Naive B cell (primary cell): ENCODE data around the gene PXK. TPM values are rescaled to one million over a fixed set of nuclear protein-coding genes. Genes with fewer than 3 reads are reported as not detected.
"Not testable (repeated sequence)": the region's sequence is repeated elsewhere in the genome, so short reads cannot be mapped to it uniquely, and the experiment has no call there.

Source experiments
- ATAC-seq, 2 donors: fragments of 150-1000 bp; cut with Tn5 transposase; 2 replicates each; pipeline ENCODE4 v1.10.0; 2021; ENCODE audit warnings: low read depth in 2 of 2, mild to moderate bottlenecking in 2 of 2, moderate library complexity in 2 of 2
- DNase-seq: peaks from one replicate; pipeline ENCODE4 v3.0.0; 2022
- H3K27ac Mint-ChIP-seq, 6 donors: one replicate each; pipeline ENCODE4 v1.8.0; 2020 to 2022; ENCODE audit warnings: mild to moderate bottlenecking in 6 of 6, mixed read lengths in 6 of 6, moderate library complexity in 5 of 6, inconsistent platforms in 2 of 6
- H3K27me3 Mint-ChIP-seq, 3 donors: one replicate each; pipeline ENCODE4 v1.8.0; 2021 to 2022; ENCODE audit warnings: mixed read lengths in 3 of 3, mild to moderate bottlenecking in 1 of 3
- H3K36me3 Mint-ChIP-seq, 2 donors: one replicate each; pipeline ENCODE4 v1.8.0; 2020 to 2022; ENCODE audit warnings: mixed read lengths in 2 of 2, inconsistent platforms in 1 of 2, mild to moderate bottlenecking in 1 of 2
- H3K4me1 Mint-ChIP-seq, 3 donors: one replicate each; pipeline ENCODE4 v1.8.0; 2020 to 2022; ENCODE audit warnings: mixed read lengths in 3 of 3, inconsistent platforms in 1 of 3, mild to moderate bottlenecking in 1 of 3, moderate library complexity in 1 of 3
- H3K4me3 Mint-ChIP-seq, 8 donors: one replicate each; pipeline ENCODE4 v1.8.0; 2020 to 2022; ENCODE audit warnings: mild to moderate bottlenecking in 8 of 8, mixed read lengths in 8 of 8, moderate library complexity in 8 of 8, inconsistent platforms in 2 of 8
- H3K9me3 Mint-ChIP-seq, 7 donors: one replicate each; pipeline ENCODE4 v1.8.0; 2020 to 2022; ENCODE audit warnings: mixed read lengths in 7 of 7, mild to moderate bottlenecking in 5 of 7, inconsistent platforms in 2 of 7, moderate library complexity in 1 of 7
- polyA plus RNA-seq, 6 donors: library from polyadenylated mRNA; unstranded; fragments of 300-500 nt; fragmentation: Illumina TruSeq; gene quantifications; one replicate each; pipeline ENCODE4 v1.2.3, GENCODE V29; 2021; ENCODE audit warnings: low read depth in 6 of 6

Gene PXK
- polyA plus RNA-seq, 6 donors from 2014 or later: 88.9 to 156 (median 126) TPM

DNA sequence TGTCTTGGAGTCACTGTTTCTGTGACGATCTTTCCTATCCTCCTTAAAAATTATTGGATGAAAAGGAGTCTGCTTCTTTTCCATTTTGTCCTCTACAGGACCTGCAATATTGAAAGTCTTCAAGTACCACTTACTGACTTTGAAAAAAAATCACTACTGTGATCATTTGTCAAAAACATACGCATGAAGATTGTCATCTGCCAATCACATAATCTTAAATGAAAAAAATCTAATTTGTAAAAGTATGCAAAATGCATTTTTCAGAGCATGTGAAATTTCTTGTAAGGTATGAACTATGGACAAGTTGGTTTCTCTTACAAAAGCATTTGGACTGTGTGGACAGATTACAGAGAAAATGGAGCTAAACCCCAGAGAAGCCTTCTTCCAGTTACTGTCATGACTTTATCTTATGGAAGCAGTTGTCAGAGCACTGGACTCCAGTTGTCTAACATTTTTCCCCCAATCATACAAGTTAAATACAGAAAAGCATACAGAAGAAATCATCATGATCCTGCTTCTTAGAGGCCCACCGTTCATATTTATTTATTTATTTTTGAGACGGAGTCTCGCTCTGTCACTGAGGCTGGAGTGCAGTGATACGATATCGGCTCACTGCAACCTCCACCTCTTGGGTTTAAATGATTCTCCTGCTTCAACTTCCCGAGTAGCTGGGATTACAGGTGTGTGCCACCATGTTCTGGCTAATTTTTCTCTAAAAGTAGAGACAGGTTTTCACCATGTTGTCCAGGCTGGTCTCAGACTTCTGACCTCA is 3.4 kb upstream of the PXK start:
- no peak overlapping the region for H3K27ac Mint-ChIP-seq

DNA sequence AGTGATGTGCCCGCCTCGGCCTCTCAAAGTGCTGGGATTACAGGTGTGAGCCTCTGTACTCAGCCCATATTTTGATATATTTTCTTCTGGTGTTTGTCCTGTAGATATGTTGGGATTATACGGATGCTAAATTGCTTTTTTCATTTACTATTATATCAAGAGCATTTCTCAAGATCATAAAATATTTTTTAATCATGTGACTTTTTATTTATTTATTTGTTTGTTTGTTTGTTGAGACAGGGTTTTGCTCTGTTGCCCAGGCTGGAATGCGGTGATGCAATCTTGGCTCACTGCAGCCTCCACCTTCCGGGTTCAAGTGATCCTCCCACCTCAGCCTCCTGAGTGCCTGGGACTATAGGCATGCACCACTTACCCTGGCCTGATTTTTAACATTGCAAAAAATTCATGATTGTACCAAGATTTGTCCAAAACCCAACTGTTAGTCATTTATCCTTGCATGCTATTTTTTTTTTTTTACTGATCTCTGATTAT is 2.7 kb upstream of the PXK start:
- Mint-ChIP-seq H3K4me1 (peaks cover 28 to 47% (median 40%) of the 10 kb centered on the region in 3 donors), H3K36me3 (no peaks in the 10 kb centered on the region), H3K27me3 (no peaks in the 10 kb centered on the region), H3K27ac (no peak overlapping the region), H3K9me3 (no peaks in the 10 kb centered on the region), H3K4me3 (peak overlapping the region in 1 of 8 donors; percentile 84)
- DNase-seq (no peak), ATAC-seq (no peak)

More for the DNA sequence above, 3.4 kb upstream of the PXK start:
- peak overlapping the region in 1 of 8 donors; percentile 27 for H3K4me3 Mint-ChIP-seq
- H3K27me3 Mint-ChIP-seq: no peaks in the 10 kb centered on the region
- no peaks in the 10 kb centered on the region for H3K9me3 Mint-ChIP-seq
- H3K36me3 Mint-ChIP-seq: no peaks in the 10 kb centered on the region
- ATAC-seq (no peak), DNase-seq (no peak)
- H3K4me1 Mint-ChIP-seq: peaks cover 27 to 46% (median 38%) of the 10 kb centered on the region in 3 donors

DNA sequence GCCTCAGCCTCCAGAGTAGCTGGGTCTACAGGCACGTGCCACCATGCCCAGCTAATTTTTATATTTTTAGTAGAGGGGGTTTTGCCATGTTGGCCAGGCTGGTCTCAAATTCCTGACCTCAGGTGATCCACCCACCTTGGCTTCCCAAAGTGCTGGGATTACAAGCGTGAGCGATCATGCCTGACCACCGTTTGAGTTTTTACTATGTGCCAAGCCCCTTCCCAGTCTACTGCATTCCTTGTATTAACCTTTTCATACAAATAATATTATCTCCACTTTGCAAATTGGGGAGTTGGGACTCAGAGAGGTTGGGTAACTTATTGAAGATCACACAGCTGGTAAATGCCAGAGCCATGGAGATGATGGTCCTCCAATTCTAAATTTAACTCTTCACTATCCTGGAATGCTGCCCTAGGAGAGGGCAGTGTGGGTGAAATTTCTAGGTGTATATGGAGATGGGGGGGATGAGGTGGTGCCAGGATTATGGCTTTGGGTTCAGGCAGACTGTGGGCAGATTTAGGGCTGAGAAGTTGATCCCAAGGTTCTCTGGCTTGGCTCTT is 1.0 kb upstream of the PXK start:
- peaks cover 38 to 46% (median 41%) of the 10 kb centered on the region in 3 donors for H3K4me1 Mint-ChIP-seq
- H3K27me3 Mint-ChIP-seq: no peaks in the 10 kb centered on the region
- H3K9me3 Mint-ChIP-seq: no peaks in the 10 kb centered on the region
- H3K27ac Mint-ChIP-seq: peak overlapping the region in 2 of 6 donors; percentile 36 to 40
- H3K36me3 Mint-ChIP-seq: peaks cover 0 to 6% of the 10 kb centered on the region in 2 donors
- ATAC-seq (no peak), DNase-seq (no peak)
- H3K4me3 Mint-ChIP-seq: peak overlapping the region; percentile 35 to 99 (median 84)

DNA sequence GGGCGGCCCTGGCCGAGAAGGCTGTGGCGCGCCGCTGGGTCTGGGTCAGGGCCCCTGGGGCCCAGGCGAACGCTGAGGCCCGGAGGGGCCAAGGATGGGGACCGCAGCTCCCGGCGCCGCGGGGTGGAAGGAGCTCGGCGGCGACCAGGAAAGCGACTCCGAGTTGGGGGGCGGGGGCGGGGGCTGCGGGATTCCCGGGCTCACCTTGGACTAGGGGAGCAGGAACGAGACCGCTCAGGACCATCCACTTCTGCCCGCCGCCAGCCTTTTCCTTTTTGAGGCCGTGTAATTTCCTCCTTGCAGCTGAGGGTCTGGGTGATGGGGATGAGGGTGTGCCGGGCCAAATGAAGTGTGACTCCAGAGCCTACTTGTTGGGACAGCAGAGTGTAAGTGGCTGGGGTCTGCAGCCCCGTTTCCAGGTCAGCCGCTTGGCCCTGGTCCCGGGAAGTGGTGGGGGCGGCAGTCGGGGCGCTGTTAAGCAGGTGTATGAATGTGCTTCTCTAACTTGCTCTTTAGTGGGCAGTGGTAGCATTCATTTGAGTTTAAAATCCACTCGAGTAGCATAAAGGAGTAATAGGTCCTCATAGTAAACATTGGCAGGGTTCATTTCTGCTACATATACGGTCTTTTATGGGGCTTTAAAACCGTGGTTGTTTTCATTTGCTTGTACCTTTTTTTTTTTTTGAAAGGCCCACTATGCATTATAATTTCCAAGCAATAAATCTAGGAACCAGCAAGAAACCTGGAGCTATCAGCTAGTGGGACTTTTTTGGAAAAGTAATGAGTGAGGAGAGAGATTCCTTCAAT is 717 bp downstream of the PXK start:
- DNase-seq: peak; percentile 57
- Mint-ChIP-seq H3K9me3 (peaks cover 0 to 4% (median 0%) of the 10 kb centered on the region in 7 donors), H3K4me3 (peak overlapping the region; percentile 98 to 100 (median 100)), H3K36me3 (peaks cover 0 to 6% of the 10 kb centered on the region in 2 donors), H3K27ac (peak overlapping the region; percentile 78 to 100 (median 96)), H3K27me3 (no peaks in the 10 kb centered on the region), H3K4me1 (peaks cover 34 to 63% (median 41%) of the 10 kb centered on the region in 3 donors)
- peak; percentile 74 to 78 for ATAC-seq

DNA sequence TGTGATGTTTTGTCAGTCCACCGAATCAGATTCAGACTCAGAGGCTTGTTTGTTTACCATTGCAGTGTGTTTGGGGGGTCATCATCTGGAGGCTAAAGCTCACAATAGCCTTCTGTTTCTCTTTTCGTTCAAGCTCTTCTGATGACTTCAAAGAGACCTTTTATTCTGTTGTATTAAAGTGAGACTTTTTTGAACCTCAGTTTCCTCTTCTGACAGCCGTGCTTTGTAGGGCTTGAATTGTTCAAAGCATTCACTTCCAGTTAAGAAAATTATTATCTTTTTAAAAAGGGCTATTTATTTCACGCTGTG is 1.3 kb downstream of the PXK start:
- H3K4me3 Mint-ChIP-seq: peak overlapping the region; percentile 98 to 100 (median 100)
- H3K4me1 Mint-ChIP-seq: peaks cover 34 to 68% (median 45%) of the 10 kb centered on the region in 3 donors
- H3K27me3 Mint-ChIP-seq: no peaks in the 10 kb centered on the region
- peaks cover 0 to 9% (median 1%) of the 10 kb centered on the region in 7 donors for H3K9me3 Mint-ChIP-seq
- H3K36me3 Mint-ChIP-seq: peaks cover 0 to 9% of the 10 kb centered on the region in 2 donors
- H3K27ac Mint-ChIP-seq: peak overlapping the region; percentile 64 to 100 (median 96)
- no peak for ATAC-seq
- no peak for DNase-seq

DNA sequence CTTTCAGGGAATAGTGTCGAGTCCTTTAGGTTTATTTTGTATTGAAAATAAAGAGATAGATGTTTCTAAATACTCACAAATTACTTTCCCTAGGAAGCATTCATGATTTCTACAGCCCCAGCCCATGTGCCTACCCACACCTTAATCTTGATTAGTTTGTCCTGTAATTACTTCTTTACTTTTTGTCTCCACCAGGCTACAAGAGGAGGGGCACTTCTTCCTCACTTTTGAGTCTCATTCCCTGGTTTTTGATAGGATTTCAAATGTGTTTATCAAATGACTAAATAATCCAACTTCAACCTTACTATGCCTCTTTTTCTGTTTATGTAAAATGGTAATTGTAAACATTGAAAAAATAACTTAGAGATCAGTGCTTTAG is 1.8 kb downstream of the PXK start:
- Mint-ChIP-seq H3K4me1 (peaks cover 38 to 74% (median 50%) of the 10 kb centered on the region in 3 donors), H3K36me3 (peaks cover 0 to 14% of the 10 kb centered on the region in 2 donors), H3K27me3 (no peaks in the 10 kb centered on the region), H3K27ac (peak overlapping the region; percentile 84 to 100 (median 96)), H3K9me3 (peaks cover 0 to 12% (median 2%) of the 10 kb centered on the region in 7 donors), H3K4me3 (peak overlapping the region; percentile 98 to 100 (median 100))
- ATAC-seq (no peak), DNase-seq (no peak)

DNA sequence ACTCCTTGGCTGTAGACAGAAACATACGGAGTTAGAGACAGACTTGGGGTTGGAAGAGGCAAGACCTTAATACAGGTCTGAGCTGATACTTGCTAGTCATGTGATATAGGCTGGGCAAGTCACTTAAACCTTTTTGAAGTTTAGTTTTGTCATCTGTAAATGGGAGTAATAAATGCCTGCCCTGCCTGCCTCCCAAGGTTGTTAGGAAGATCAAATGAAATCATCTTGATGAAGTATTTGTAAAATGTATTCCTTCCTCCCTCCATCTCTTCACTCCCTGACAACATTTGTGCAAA is 2.9 kb downstream of the PXK start:
- no peak for ATAC-seq
- Mint-ChIP-seq H3K4me1 (peaks cover 39 to 78% (median 52%) of the 10 kb centered on the region in 3 donors), H3K27ac (peak overlapping the region; percentile 58 to 100 (median 96)), H3K4me3 (peak overlapping the region; percentile 98 to 100 (median 100)), H3K27me3 (no peaks in the 10 kb centered on the region), H3K9me3 (peaks cover 0 to 12% (median 2%) of the 10 kb centered on the region in 7 donors), H3K36me3 (peaks cover 0 to 15% of the 10 kb centered on the region in 2 donors)
- DNase-seq: no peak

DNA sequence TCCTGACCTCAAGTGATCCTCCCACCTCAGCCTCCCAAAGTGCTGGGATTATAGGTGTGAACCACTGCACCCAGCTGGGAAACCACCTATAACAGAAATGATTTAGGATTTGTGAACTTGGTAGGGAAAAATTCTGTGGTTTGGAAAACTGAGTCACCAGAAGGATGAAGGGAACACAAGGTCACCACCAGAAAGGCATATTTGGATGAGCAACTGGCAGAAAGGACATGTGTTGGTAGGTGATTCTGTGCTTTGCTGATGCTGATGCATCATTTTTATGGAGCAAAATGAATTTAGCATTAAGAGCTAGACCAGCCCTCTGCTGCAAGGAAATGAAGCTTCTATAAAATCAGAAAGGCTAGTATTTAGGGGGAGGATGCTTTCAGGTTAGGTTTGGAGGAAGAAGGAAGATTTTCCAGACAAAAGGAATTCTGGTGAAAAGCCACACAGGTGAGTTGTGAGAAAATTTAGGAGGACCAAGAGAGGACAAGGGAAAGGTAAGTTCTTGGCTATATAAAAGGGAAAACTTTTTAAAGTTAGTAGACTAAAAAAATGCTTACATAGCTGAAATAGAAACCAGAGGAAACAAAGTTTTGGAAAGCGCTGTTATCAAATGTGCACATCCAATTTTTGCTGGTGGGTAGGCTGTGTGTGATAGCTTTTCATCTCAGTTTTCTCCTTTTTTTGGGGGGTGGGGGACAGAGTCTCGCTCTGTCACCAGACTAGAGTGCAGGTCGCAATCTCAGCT is 3.6 kb downstream of the PXK start:
- ATAC-seq (no peak), DNase-seq (no peak)
- no peaks in the 10 kb centered on the region for H3K27me3 Mint-ChIP-seq
- H3K9me3 Mint-ChIP-seq: peaks cover 0 to 12% (median 2%) of the 10 kb centered on the region in 7 donors
- peak overlapping the region; percentile 36 to 96 (median 79) for H3K27ac Mint-ChIP-seq
- peaks cover 44 to 80% (median 59%) of the 10 kb centered on the region in 3 donors for H3K4me1 Mint-ChIP-seq
- H3K4me3 Mint-ChIP-seq: peak overlapping the region; percentile 52 to 100 (median 76)
- H3K36me3 Mint-ChIP-seq: peaks cover 0 to 20% of the 10 kb centered on the region in 2 donors

DNA sequence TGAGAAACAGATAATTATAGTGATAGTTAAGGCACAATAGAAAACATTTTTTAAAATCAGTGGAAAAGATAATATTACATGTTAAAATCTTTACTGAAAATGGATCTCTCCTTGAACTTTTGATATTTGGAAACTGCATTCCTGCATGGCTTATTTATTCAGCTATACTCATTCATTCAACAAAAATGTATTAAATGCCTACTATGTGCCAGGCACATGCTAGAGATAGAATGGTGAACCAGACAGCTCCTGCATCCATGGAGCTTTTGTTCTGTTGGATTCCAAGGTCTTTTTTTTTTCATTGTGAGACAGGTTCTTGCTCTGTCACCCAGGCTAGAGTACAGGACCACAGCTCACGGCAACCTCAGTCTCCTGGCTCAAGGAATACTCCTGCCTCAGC is 4.5 kb downstream of the PXK start:
- Mint-ChIP-seq H3K4me3 (peak overlapping the region in 6 of 8 donors; percentile 29 to 100 (median 82)), H3K27me3 (no peaks in the 10 kb centered on the region), H3K9me3 (peaks cover 0 to 12% (median 2%) of the 10 kb centered on the region in 7 donors), H3K4me1 (peaks cover 39 to 81% (median 53%) of the 10 kb centered on the region in 3 donors), H3K36me3 (peaks cover 0 to 20% of the 10 kb centered on the region in 2 donors), H3K27ac (peak overlapping the region in 5 of 6 donors; percentile 24 to 96 (median 82))
- DNase-seq (no peak), ATAC-seq (no peak)

DNA sequence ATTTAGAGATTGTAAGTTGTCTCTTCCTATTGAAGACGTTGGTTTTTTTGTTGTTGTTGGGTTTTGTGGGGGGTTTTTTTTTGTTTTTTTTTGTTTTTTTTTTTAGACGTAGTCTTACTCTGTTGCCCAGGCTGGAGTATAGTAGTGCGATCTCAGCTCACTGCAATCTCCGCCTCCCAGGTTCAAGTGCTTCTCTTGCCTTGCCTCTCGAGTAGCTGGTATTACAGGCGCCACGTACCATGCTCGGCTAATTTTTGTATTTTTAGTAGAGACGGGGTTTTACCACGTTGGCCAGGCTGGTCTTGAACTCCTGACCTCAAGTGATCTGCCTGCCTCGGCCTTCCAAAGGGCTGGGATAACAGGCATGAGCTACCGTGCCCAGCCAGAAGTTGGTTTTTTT is 6.5 kb downstream of the PXK start:
- Mint-ChIP-seq H3K9me3 (peaks cover 0 to 12% (median 2%) of the 10 kb centered on the region in 7 donors), H3K27ac (peak overlapping the region; percentile 88 to 97 (median 96)), H3K4me3 (peak overlapping the region; percentile 16 to 89 (median 84)), H3K4me1 (peaks cover 49 to 91% (median 59%) of the 10 kb centered on the region in 3 donors), H3K36me3 (peaks cover 5 to 20% of the 10 kb centered on the region in 2 donors)
- ATAC-seq: peak; percentile 36 to 37
- not testable (repeated sequence) for DNase-seq, H3K27me3 Mint-ChIP-seq

DNA sequence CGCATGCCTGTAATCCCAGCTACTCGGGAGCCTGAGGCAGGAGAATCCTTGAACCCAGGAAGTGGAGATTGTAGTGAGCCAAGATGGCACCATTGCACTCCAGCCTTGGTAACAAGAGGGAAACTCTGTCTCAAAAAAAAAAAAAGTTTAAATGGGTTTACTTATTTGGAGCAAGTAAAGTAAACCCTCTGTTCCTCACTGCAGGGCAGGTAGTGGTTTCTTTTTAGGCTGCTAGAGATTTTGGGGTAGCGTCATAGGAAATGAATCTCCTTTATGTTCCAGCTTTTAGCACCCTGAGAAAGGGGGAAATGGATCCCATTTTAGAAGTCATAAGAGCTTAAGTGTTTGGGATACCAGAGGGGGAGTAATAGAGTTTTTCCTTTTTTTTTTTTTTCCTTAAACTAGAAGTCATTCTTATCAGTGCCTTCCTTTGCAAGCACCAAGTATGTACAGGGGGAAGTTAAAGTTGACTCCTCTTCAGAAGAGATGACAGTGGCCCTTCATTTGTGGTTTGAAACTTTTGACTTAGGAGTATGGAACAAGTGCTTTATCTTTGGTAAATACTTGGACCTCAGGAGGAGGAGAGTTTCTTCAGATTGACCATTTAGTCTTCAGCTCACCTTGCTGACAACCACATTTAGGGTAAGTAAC is 8.0 kb downstream of the PXK start:
- Mint-ChIP-seq H3K4me3 (peak overlapping the region; percentile 60 to 86 (median 74)), H3K4me1 (peaks cover 41 to 92% (median 55%) of the 10 kb centered on the region in 3 donors), H3K27ac (peak overlapping the region; percentile 64 to 93 (median 90))

DNA sequence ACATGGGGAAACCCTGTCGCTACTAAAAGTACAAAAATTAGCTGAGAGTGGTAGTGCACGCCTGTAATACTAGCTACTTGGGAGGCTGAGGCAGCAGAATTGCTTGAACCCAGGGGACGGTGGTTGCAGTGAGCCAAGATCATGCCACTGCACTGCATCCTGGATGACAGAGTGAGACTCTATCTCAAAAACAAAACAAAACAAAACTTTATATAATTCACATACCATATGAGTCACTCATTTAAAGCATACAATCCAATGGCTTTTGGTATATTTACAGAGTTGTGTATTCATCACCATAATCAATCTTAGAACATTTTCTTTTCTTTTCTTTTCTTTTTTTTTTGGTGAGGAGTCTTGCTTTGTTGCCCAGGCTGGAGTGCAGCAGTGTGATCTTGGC is 8.7 kb downstream of the PXK start:
- Mint-ChIP-seq H3K27me3 (no peaks in the 10 kb centered on the region), H3K4me3 (peak overlapping the region in 7 of 8 donors; percentile 35 to 86 (median 72)), H3K36me3 (peaks cover 5 to 27% of the 10 kb centered on the region in 2 donors), H3K27ac (peak overlapping the region in 5 of 6 donors; percentile 66 to 93 (median 88)), H3K9me3 (peaks cover 0 to 12% (median 2%) of the 10 kb centered on the region in 7 donors), H3K4me1 (peaks cover 41 to 93% (median 56%) of the 10 kb centered on the region in 3 donors)
- ATAC-seq (no peak), DNase-seq (no peak)

More for the DNA sequence above, 8.0 kb downstream of the PXK start:
- Mint-ChIP-seq H3K27me3 (no peaks in the 10 kb centered on the region), H3K36me3 (peaks cover 5 to 25% of the 10 kb centered on the region in 2 donors), H3K9me3 (peaks cover 0 to 12% (median 2%) of the 10 kb centered on the region in 7 donors)
- ATAC-seq: peak; percentile 45 to 54
- DNase-seq: no peak
